Esophagus muscularis mucosa (tissue), 4 donors: ENCODE data around the gene CYTH1. TPM values are rescaled to one million over a fixed set of nuclear protein-coding genes. Genes with fewer than 3 reads are reported as not detected.

ENCODE experiments used
- DNase-seq: peaks from one replicate; pipeline ENCODE4 v3.0.0-alpha.2; 2017; ENCODE audit errors: extremely low spot score
- H3K27ac ChIP-seq, 4 donors: fragments of 200-600 bp; sonication (generic); replicated peaks in 1 of 4; 1 replicate in 3 of 4; 2 replicates in 1 of 4; pipeline ENCODE4 v1.5.1; 2016 to 2019; ENCODE audit warnings: mild to moderate bottlenecking in 1 of 4
- H3K27me3 ChIP-seq, 4 donors: fragments of 200-600 bp; sonication (generic); one replicate each; pipeline versions ENCODE4 v1.5.1 to v1.6.0; 2016 to 2019
- H3K36me3 ChIP-seq, 4 donors: fragments of 200-600 bp; sonication (generic); one replicate each; pipeline ENCODE4 v1.5.1; 2016 to 2019
- H3K4me1 ChIP-seq, 4 donors: fragments of 200-600 bp; sonication (generic); one replicate each; pipeline ENCODE4 v1.5.1; 2016 to 2019
- H3K4me3 ChIP-seq, 4 donors: fragments of 200-600 bp; sonication (generic); 1 replicate in 2 of 4; 2 replicates in 2 of 4; pipeline ENCODE4 v1.5.1; 2016 to 2019; ENCODE audit warnings: mild to moderate bottlenecking in 4 of 4, moderate library complexity in 1 of 4
- H3K9me3 ChIP-seq, 4 donors: fragments of 200-600 bp; sonication (generic); 1 replicate in 3 of 4; 2 replicates in 1 of 4; pipeline ENCODE4 v1.5.1; 2016 to 2019
- EP300 ChIP-seq: sonication (generic); formaldehyde crosslinking; IDR thresholded peaks from one replicate; pipeline ENCODE4 v1.6.1; 2017; ENCODE audit warnings: antibody characterized with exemption
- POLR2A ChIP-seq: fragments of 450-650 bp; IDR thresholded peaks from one replicate; pipeline ENCODE4 v1.6.1; 2017; ENCODE audit warnings: antibody characterized with exemption, moderate library complexity, mild to moderate bottlenecking, low read depth
- POLR2AphosphoS5 ChIP-seq, 2 donors: sonication (generic); formaldehyde crosslinking; IDR thresholded peaks; one replicate each; pipeline ENCODE4 v1.6.1; 2017; ENCODE audit warnings: antibody characterized with exemption in 2 of 2
- WGBS: methylation state at CpG from one replicate; pipeline ENCODE4 v1.1.5; 2018; 5-methylcytosine and 5-hydroxymethylcytosine counted together
- intact Hi-C: fragments of 100-400 bp; cut with DNase I; formaldehyde crosslinking; loops from one replicate; pipeline ENCODE4 v1.15.1; 2023
- total RNA-seq, 4 donors: library from RNA; depleted of rRNA; stranded (reverse); fragments of >200 nt; gene quantifications; one replicate each; pipeline versions ENCODE4 v1.1.0 to v1.2.1, GENCODE V29; 2016
- TF ChIP-seq, protein P1 (sequence below), 3 experiments: fragments of 200-600 bp in 2 of 3; fragments of 450-650 bp in 1 of 3; sonication (generic) in 2 of 3; IDR thresholded peaks; one replicate each; pipeline ENCODE4 v1.5.1; 2017 to 2019; ENCODE audit warnings: antibody characterized with exemption in 3 of 3, mild to moderate bottlenecking in 2 of 3, moderate library complexity in 1 of 3

Gene CYTH1
- total RNA-seq, 4 donors from 2014 or later, result 25.7 to 39.4 (median 35.7) TPM

GRCh38 chr17:78644931-78645351 lies 137.1 kb downstream of the CYTH1 start:
- no peak for DNase-seq

DNA sequence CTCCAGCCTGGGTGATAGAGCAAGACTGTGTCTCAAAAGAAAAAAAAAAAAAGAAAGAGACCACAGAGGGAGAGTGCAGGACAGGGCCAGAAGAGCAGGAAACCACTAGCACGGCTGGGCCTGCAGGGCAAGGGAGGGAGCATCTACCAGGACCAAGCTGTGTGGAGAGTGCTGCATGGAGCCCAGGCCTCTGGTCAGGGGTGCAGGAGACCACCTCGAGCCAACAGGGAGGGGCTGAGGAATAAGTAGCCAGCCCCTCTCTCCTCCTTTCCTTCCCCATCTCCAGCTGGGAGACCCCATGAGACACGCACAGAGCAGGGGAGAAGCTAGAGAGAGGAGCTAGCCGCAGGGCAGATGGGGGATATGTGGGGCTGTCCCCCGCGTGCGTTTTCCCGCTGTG lies 137.8 kb downstream of the CYTH1 start:
- Histone ChIP-seq H3K4me3 (no peak overlapping the region), H3K36me3 (no peaks in the 10 kb centered on the region), H3K27me3 (no peaks in the 10 kb centered on the region), H3K27ac (no peak overlapping the region), H3K9me3 (no peaks in the 10 kb centered on the region), H3K4me1 (peaks cover 0 to 10% (median 3%) of the 10 kb centered on the region in 4 donors)
- TF ChIP-seq, protein P1, sequence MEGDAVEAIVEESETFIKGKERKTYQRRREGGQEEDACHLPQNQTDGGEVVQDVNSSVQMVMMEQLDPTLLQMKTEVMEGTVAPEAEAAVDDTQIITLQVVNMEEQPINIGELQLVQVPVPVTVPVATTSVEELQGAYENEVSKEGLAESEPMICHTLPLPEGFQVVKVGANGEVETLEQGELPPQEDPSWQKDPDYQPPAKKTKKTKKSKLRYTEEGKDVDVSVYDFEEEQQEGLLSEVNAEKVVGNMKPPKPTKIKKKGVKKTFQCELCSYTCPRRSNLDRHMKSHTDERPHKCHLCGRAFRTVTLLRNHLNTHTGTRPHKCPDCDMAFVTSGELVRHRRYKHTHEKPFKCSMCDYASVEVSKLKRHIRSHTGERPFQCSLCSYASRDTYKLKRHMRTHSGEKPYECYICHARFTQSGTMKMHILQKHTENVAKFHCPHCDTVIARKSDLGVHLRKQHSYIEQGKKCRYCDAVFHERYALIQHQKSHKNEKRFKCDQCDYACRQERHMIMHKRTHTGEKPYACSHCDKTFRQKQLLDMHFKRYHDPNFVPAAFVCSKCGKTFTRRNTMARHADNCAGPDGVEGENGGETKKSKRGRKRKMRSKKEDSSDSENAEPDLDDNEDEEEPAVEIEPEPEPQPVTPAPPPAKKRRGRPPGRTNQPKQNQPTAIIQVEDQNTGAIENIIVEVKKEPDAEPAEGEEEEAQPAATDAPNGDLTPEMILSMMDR (IDR thresholded peaks at IDR 0.05), result no peak
- TF ChIP-seq EP300, result no peak
- TF ChIP-seq POLR2A, result no peak
- TF ChIP-seq POLR2AphosphoS5 (IDR thresholded peaks at IDR 0.05), result no peak
- no peak for DNase-seq
- 75% methylated on average over 8 of the region's 8 CpGs for WGBS
- intact Hi-C loops, result no loop called here

More at GRCh38 chr17:78644931-78645351, 137.1 kb downstream of the CYTH1 start:
- Histone ChIP-seq H3K4me3 (no peak overlapping the region), H3K27me3 (no peaks in the 10 kb centered on the region), H3K9me3 (no peaks in the 10 kb centered on the region), H3K4me1 (peaks cover 0 to 10% (median 3%) of the 10 kb centered on the region in 4 donors), H3K27ac (no peak overlapping the region), H3K36me3 (no peaks in the 10 kb centered on the region)
- 89% methylated on average over 10 of the region's 14 CpGs for WGBS
- intact Hi-C loops, result no loop called here
- TF ChIP-seq POLR2AphosphoS5 (IDR thresholded peaks at IDR 0.05) (no peak), POLR2A (no peak), EP300 (no peak)
- TF ChIP-seq, protein P1 (IDR thresholded peaks at IDR 0.05), result no peak

DNA sequence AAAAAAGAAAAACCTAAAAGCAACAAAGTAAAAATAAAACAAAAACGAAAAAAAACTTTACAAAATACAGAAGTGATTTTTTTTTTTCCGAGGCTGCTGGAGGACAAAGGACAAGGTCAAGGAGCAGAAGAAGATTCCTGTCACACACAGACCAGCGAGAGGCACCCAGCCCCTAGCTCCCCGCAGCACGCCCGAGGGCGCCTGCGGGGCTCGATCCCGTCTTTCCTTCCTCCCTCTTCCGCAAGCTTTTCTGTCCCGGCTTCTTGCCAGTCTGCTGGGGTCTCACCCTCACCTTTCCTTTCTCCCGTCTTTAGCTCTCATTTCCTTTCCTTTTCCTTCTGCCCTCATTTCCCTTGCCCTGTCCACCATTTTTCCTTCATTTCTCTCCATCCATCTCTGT lies 138.7 kb downstream of the CYTH1 start:
- H3K4me1 ChIP-seq, result peaks cover 0 to 10% (median 3%) of the 10 kb centered on the region in 4 donors
- no peaks in the 10 kb centered on the region for H3K9me3 ChIP-seq
- no peaks in the 10 kb centered on the region for H3K36me3 ChIP-seq
- no peak overlapping the region for H3K27ac ChIP-seq
- no peak for TF ChIP-seq EP300
- intact Hi-C loops, result no loop called here
- no peaks in the 10 kb centered on the region for H3K27me3 ChIP-seq
- no peak overlapping the region for H3K4me3 ChIP-seq
- 89% methylated on average over 13 of the region's 13 CpGs for WGBS
- DNase-seq, result no peak

GRCh38 chr17:78642707-78643106 lies 139.4 kb downstream of the CYTH1 start:
- WGBS, result 92% methylated on average over 1 of the region's 1 CpG
- no peak for TF ChIP-seq POLR2AphosphoS5 (IDR thresholded peaks at IDR 0.05)
- TF ChIP-seq EP300, result no peak
- TF ChIP-seq, protein P1 (IDR thresholded peaks at IDR 0.05), result no peak
- TF ChIP-seq POLR2A, result no peak

DNA sequence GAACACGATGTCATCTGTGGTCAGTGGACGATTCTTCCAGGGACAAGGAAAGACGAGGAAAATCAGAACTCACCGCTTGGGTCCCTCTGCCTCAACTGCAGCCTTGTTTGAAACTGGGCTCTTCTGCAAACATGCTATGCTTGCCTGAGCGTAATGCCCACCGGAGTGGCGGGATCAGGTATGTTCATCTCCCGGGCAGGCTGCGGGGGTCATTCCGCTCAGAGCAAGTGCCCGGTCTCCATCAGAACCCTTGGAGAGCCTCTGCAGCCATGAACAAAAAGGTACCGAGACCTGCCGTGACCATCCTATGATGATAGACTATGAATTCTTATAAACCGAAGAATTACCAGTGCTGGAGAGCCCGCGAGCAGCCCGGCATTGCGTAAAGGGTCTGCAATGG lies 140.4 kb downstream of the CYTH1 start:
- H3K4me1 ChIP-seq, result peaks cover 0 to 10% (median 3%) of the 10 kb centered on the region in 4 donors
- DNase-seq, result no peak
- no peaks in the 10 kb centered on the region for H3K27me3 ChIP-seq
- TF ChIP-seq, protein P1 (IDR thresholded peaks at IDR 0.05), result no peak
- TF ChIP-seq EP300 (no peak), POLR2A (no peak), POLR2AphosphoS5 (IDR thresholded peaks at IDR 0.05) (no peak)
- H3K4me3 ChIP-seq, result no peak overlapping the region
- no peaks in the 10 kb centered on the region for H3K9me3 ChIP-seq
- H3K27ac ChIP-seq, result no peak overlapping the region
- intact Hi-C loops, result no loop called here
- WGBS, result 95% methylated on average over 17 of the region's 18 CpGs
- H3K36me3 ChIP-seq, result no peaks in the 10 kb centered on the region

More at GRCh38 chr17:78642707-78643106, 139.4 kb downstream of the CYTH1 start:
- Histone ChIP-seq H3K4me3 (no peak overlapping the region), H3K36me3 (no peaks in the 10 kb centered on the region), H3K4me1 (peaks cover 0 to 10% (median 3%) of the 10 kb centered on the region in 4 donors), H3K9me3 (no peaks in the 10 kb centered on the region), H3K27ac (no peak overlapping the region), H3K27me3 (no peaks in the 10 kb centered on the region)
- no peak for DNase-seq
- intact Hi-C loops, result no loop called here
